Heart right ventricle (tissue), 16 donors: ENCODE measurements around the gene GJC1. TPM values are rescaled to one million over a fixed set of nuclear protein-coding genes. Genes with fewer than 3 reads are reported as not detected.
A peak's percentile ranks its signal among the peaks of the same experiment; 100 is the strongest.

Source experiments
- ATAC-seq, 8 donors: fragments of 200-7000 bp; cut with Tn5 transposase; one replicate each; pipeline ENCODE4 v1.9.1; 2020; ENCODE audit warnings: mild to moderate bottlenecking in 8 of 8, moderate library complexity in 8 of 8, moderate number of reproducible peaks in 1 of 8
- DNase-seq, 2 donors: peaks; one replicate each; pipeline ENCODE4 v3.0.0-alpha.2; 2020
- H3K27ac ChIP-seq, 10 donors: fragments of 200-600 bp; sonication (generic) in 2 of 10; one replicate each; pipeline versions ENCODE4 v1.5.0 to v1.8.0; 2020 to 2022; ENCODE audit warnings: mild to moderate bottlenecking in 3 of 10
- H3K27me3 ChIP-seq, 7 donors: fragments of 200-600 bp; one replicate each; pipeline ENCODE4 v1.8.0; 2021 to 2022; ENCODE audit warnings: mild to moderate bottlenecking in 2 of 7
- H3K36me3 ChIP-seq, 9 donors: fragments of 200-600 bp; sonication (generic) in 1 of 9; one replicate each; pipeline versions ENCODE4 v1.5.0 to v1.8.0; 2020 to 2022; ENCODE audit warnings: mild to moderate bottlenecking in 2 of 9
- H3K4me1 ChIP-seq, 9 donors: fragments of 200-600 bp; sonication (generic) in 1 of 9; one replicate each; pipeline versions ENCODE4 v1.5.0 to v1.8.0; 2020 to 2022; ENCODE audit warnings: mild to moderate bottlenecking in 4 of 9
- H3K4me3 ChIP-seq, 10 donors: fragments of 200-600 bp; sonication (generic) in 2 of 10; one replicate each; pipeline versions ENCODE4 v1.5.0 to v1.8.0; 2020 to 2022; ENCODE audit warnings: mild to moderate bottlenecking in 7 of 10, moderate library complexity in 2 of 10
- H3K9me3 ChIP-seq, 11 donors: fragments of 200-600 bp in 10 of 11; sonication (generic) in 2 of 11; one replicate each; pipeline versions ENCODE4 v1.5.0 to v1.8.0; 2013 to 2022; ENCODE audit warnings: mild to moderate bottlenecking in 2 of 11, control low read depth in 1 of 11, moderate library complexity in 1 of 11
- WGBS, 2 donors: extraction: QIAGEN DNeasy Blood & Tissue Kit; methylation state at CpG; one replicate each; pipeline ENCODE4 v1.1.7; 2013; ENCODE audit warnings: inconsistent platforms in 1 of 2; 5-methylcytosine and 5-hydroxymethylcytosine counted together
- intact Hi-C, 10 donors: fragments of 100-400 bp; cut with DNase I; formaldehyde crosslinking; loops; one replicate each; pipeline versions ENCODE4 v1.11.1 to v1.14.2; 2022
- polyA plus RNA-seq, 2 donors: library from polyadenylated mRNA; stranded (reverse); fragments of 200-250 nt; gene quantifications; one replicate each; pipeline ENCODE4 v1.2.3, GENCODE V29; 2013
- total RNA-seq, 10 donors: library from RNA; stranded (reverse); fragmentation: NEBNext Ultra II Directional in 3 of 10; extraction: Animal tissue kit (Norgen Biotek cat#: 25700) in 3 of 10; gene quantifications; one replicate each; pipeline versions ENCODE4 v1.2.1 to v1.2.4, GENCODE V29; 2021 to 2023
- TF ChIP-seq, protein P1 (sequence below), 9 donors: fragments of 200-600 bp; sonication (generic) in 2 of 9; IDR thresholded peaks; one replicate each; pipeline versions ENCODE4 v1.5.0 to v1.8.0; 2021 to 2022; ENCODE audit warnings: antibody characterized with exemption in 9 of 9, mild to moderate bottlenecking in 5 of 9, moderate library complexity in 1 of 9
- donor health status: Arrhythmogenic right ventricular cardiomyopathy.
- donor health status: ischemic (EF 13 %, LVEDD 7.1; RV severe dilation, severe dysfunction).
- donor health status: healthy with polysubstance abuse.
- donor health status: DM: no; HTN: yes; CAD: no.
- donor health status: DM: no; HTN: no; CAD: no.
- donor health status: ischemic (EF 25% LVEDD 6.9; RV normal size, moderate dysfunction).
- donor health status: ischemic (EF 25% LVEDD 5.7; RV mildly dilated, moderate dysfunction).
- donor health status: healthy.
- donor health status: DM: yes; HTN: yes; CAD: no.
- donor health status: Ischemic cardiomyopathy.
- donor health status: ischemic (EF 35%, LVEDD 5.7; RV mildly dilated, moderate dysfunction).
- donor health status: nonischemic (EF 11% LVEDD 7.7; RV severe dilation, severe dysfunction).
- donor health status: DM: yes; HTN: yes; CAD: no.
- donor health status: PGD.
- donor health status: ischemic (EF 29% LVEDD 5.4; RV normal size, mild dysfunction).
- donor health status: nonischemic (EF 23%, LVEDD 6.1; RV moderate dilation, normal function).

GJC1 gene
- total and polyA plus RNA-seq, 12 donors, result 10.9 to 41.5 (median 20.1) TPM

GRCh38 chr17:44862278-44862914 lies 32.3 kb upstream of the GJC1 start:
- ATAC-seq (no peak), DNase-seq (no peak)
- Histone ChIP-seq H3K4me3 (no peak overlapping the region), H3K27ac (no peak overlapping the region), H3K36me3 (peaks cover 0 to 98% (median 68%) of the 10 kb centered on the region in 9 donors), H3K4me1 (peaks cover 0 to 12% (median 0%) of the 10 kb centered on the region in 9 donors), H3K27me3 (no peaks in the 10 kb centered on the region), H3K9me3 (no peaks in the 10 kb centered on the region)
- TF ChIP-seq, protein P1, sequence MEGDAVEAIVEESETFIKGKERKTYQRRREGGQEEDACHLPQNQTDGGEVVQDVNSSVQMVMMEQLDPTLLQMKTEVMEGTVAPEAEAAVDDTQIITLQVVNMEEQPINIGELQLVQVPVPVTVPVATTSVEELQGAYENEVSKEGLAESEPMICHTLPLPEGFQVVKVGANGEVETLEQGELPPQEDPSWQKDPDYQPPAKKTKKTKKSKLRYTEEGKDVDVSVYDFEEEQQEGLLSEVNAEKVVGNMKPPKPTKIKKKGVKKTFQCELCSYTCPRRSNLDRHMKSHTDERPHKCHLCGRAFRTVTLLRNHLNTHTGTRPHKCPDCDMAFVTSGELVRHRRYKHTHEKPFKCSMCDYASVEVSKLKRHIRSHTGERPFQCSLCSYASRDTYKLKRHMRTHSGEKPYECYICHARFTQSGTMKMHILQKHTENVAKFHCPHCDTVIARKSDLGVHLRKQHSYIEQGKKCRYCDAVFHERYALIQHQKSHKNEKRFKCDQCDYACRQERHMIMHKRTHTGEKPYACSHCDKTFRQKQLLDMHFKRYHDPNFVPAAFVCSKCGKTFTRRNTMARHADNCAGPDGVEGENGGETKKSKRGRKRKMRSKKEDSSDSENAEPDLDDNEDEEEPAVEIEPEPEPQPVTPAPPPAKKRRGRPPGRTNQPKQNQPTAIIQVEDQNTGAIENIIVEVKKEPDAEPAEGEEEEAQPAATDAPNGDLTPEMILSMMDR (IDR thresholded peaks at IDR 0.05), result no peak
- 87 to 88% methylated on average over 9 of the region's 9 CpGs for WGBS, 2 donors
- intact Hi-C loops, result loop anchor here in 1 of 10 donors (5.0 kb wide), 1 partner anchor 85 kb away; no protein-coding TSS in a partner anchor

DNA sequence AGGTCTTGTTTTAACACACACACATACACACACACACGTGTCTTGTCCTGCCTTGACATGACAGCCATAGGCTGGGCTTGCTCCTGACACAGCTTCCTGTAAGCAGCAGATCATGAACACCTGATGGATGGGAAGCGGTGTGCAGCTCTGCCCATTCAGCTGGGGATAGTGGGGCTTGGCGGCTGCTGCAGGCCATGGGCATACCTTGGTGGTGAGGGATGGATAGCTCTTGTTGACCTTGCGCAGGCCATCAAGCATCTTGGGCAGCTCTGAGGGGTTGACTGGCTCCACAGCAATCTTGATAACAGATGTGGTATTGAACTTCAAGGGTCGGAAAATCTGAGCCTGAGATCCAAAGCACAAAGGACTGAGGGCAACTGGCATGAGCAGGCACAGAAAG lies 29.6 kb upstream of the GJC1 start:
- Histone ChIP-seq H3K36me3 (peaks cover 0 to 100% (median 92%) of the 10 kb centered on the region in 9 donors), H3K27me3 (no peaks in the 10 kb centered on the region), H3K4me3 (no peak overlapping the region), H3K9me3 (no peaks in the 10 kb centered on the region), H3K4me1 (peaks cover 0 to 4% (median 0%) of the 10 kb centered on the region in 9 donors), H3K27ac (no peak overlapping the region)
- TF ChIP-seq, protein P1 (IDR thresholded peaks at IDR 0.05), result no peak
- intact Hi-C loops, result loop anchor here in 1 of 10 donors (5.0 kb wide), 1 partner anchor 82 kb away; no protein-coding TSS in a partner anchor
- no peak for ATAC-seq
- WGBS, 2 donors, result 87 to 94% methylated on average over 5 of the region's 5 CpGs
- DNase-seq, result no peak

- H3K36me3 ChIP-seq, result peaks cover 3 to 99% (median 75%) of the 10 kb centered on the region in 9 donors
Observed at GRCh38 chr17:44854192-44854591, 24.1 kb upstream of the GJC1 start.

DNA sequence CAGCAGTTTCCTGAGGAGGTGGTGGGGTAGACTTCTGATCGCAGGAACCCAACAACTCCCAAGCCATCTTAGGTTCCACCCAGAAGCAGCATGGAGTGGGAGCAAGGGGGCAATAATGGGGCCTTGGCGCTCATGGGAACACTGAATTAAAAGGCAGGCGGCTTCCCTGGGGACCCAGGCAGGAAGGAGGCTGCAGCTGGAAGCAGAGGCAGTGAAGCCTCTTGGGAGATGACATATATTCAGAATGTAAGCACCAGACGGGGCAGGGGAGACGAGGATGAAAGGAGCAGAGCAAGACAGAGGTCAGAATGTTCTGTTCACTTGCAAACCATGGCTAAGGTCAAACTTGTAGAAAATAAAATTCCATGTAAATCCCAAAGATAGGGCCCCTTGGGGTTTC lies 20.5 kb upstream of the GJC1 start:
- ATAC-seq (peak; percentile 55 to 84 (median 66)), DNase-seq (peak; percentile 64 to 66)
- peaks cover 3 to 65% (median 39%) of the 10 kb centered on the region in 9 donors for H3K36me3 ChIP-seq
- H3K27ac ChIP-seq, result peak overlapping the region in 8 of 10 donors; percentile 40 to 68 (median 58)
- TF ChIP-seq, protein P1 (IDR thresholded peaks at IDR 0.05), result no peak
- WGBS, 2 donors, result 55 to 76% methylated on average over 5 of the region's 5 CpGs
- intact Hi-C loops, result no loop called here
- H3K9me3 ChIP-seq, result no peaks in the 10 kb centered on the region
- H3K4me1 ChIP-seq, result peaks cover 0 to 10% (median 0%) of the 10 kb centered on the region in 9 donors
- H3K4me3 ChIP-seq, result no peak overlapping the region
- H3K27me3 ChIP-seq, result no peaks in the 10 kb centered on the region

More at GRCh38 chr17:44854192-44854591, 24.1 kb upstream of the GJC1 start:
- WGBS, 2 donors, result 94 to 97% methylated on average over 5 of the region's 5 CpGs
- Histone ChIP-seq H3K27me3 (no peaks in the 10 kb centered on the region), H3K4me1 (peaks cover 0 to 5% (median 0%) of the 10 kb centered on the region in 9 donors), H3K27ac (no peak overlapping the region), H3K9me3 (no peaks in the 10 kb centered on the region), H3K4me3 (no peak overlapping the region)
- TF ChIP-seq, protein P1 (IDR thresholded peaks at IDR 0.05), result no peak
- intact Hi-C loops, result no loop called here
- ATAC-seq, result no peak
- no peak for DNase-seq
